Measurements from ENCODE around the gene PKP4. TPM values are rescaled to one million over a fixed set of nuclear protein-coding genes. Genes with fewer than 3 reads are reported as not detected.

Gene PKP4
- total and polyA plus RNA-seq, 2 of the 8 experiments (the other 6 are each of a cell fraction or from before 2014, with no cell fraction given) = 48.2 to 88.0 TPM

- TF ChIP-seq CHD7 (IDR thresholded peaks at IDR 0.05; ENCODE audit: insufficient replicate concordance, low read length) (no peak), TAF1 (IDR thresholded peaks at IDR 0.05; ENCODE audit: low read depth, low read length) (no peak), YY1 (IDR thresholded peaks at IDR 0.05; ENCODE audit: low read depth, low read length) (no peak), TBP (IDR thresholded peaks at IDR 0.05; ENCODE audit: low read depth, low read length) (no peak), JUN (IDR thresholded peaks at IDR 0.05; ENCODE audit: low read depth, low read length) (no peak), JUND (IDR thresholded peaks at IDR 0.05; ENCODE audit: low read length) (no peak), CTCF (IDR thresholded peaks at IDR 0.05; ENCODE audit: control extremely low read depth in 1 of 3, insufficient read depth in 1 of 3, low read depth in 1 of 3, low read length in 3 of 3) (no peak), CREB1 (IDR thresholded peaks at IDR 0.05) (no peak)
Observed at GRCh38 chr2:158665536-158666302, 209.0 kb downstream of the PKP4 start (continued).
